ENCODE results near the gene HMX3. TPM values are rescaled to one million over a fixed set of nuclear protein-coding genes. Genes with fewer than 3 reads are reported as not detected.

HMX3 gene
- total and polyA plus RNA-seq, 2 of the 8 experiments (the other 6 are each of a cell fraction or from before 2014, with no cell fraction given), result 0.05 TPM; not detected in 1

GRCh38 chr10:123158682-123159081 is 22.9 kb downstream of the HMX3 start:
- Histone ChIP-seq H2BK15ac (ENCODE audit: low read length) (no peak overlapping the region), H3K79me1 (ENCODE audit: low read depth, low read length) (peaks cover 11% of the 10 kb centered on the region), H2AK5ac (ENCODE audit: low read depth, low read length) (no peak overlapping the region), H3K9me3 (ENCODE audit: insufficient read depth in 2 of 2, low read depth in 1 of 2, low read length in 1 of 2) (no peaks in the 10 kb centered on the region), H3K23me2 (ENCODE audit: low read depth, low read length) (peaks cover 9% of the 10 kb centered on the region; the same call in 1 of the 2 replicates), H2BK5ac (ENCODE audit: low read depth, low read length) (no peak overlapping the region), H2AFZ (ENCODE audit: low read length) (no peak overlapping the region), H2BK120ac (replicated peaks; ENCODE audit: low read depth, low read length) (no peak overlapping the region), H3K14ac (ENCODE audit: insufficient read length) (no peak overlapping the region), H3K36me3 (ENCODE audit: control insufficient read depth in 2 of 4, insufficient read depth in 4 of 4, low read length in 3 of 4) (peaks cover 18 to 82% (median 48%) of the 10 kb centered on the region in 4 experiments), H4K5ac (ENCODE audit: insufficient read length, low read depth, low read length) (no peak overlapping the region), H3K27me3 (replicated peaks in 1 of 4; ENCODE audit: control insufficient read depth in 3 of 4, extremely low read depth in 1 of 4, insufficient read depth in 3 of 4, low read length in 3 of 4) (no peaks in the 10 kb centered on the region), H3K23ac (ENCODE audit: insufficient read length) (no peak overlapping the region), H2BK12ac (ENCODE audit: low read depth, low read length) (no peak overlapping the region), H3K4me2 (ENCODE audit: insufficient read depth in 1 of 2, low read depth in 2 of 2, low read length in 2 of 2) (no peak overlapping the region), H4K91ac (replicated peaks; ENCODE audit: insufficient read length, low read length) (no peak overlapping the region), H3K27ac (ENCODE audit: low read depth, low read length) (no peak overlapping the region), H3K79me2 (ENCODE audit: control insufficient read depth in 1 of 2, insufficient read depth in 2 of 2, low read length in 2 of 2) (peaks cover 16 to 88% of the 10 kb centered on the region in 2 experiments), H4K20me1 (replicated peaks in 1 of 2; ENCODE audit: control insufficient read depth in 1 of 2, insufficient read depth in 2 of 2, low read length in 2 of 2) (peaks cover 12 to 26% of the 10 kb centered on the region in 2 experiments), H4K8ac (ENCODE audit: extremely low read depth, insufficient read depth, low read length) (no peak overlapping the region), H3K56ac (replicated peaks; ENCODE audit: insufficient read length, low read depth, low read length) (no peak overlapping the region), H3K4me1 (replicated peaks in 1 of 4; ENCODE audit: control insufficient read depth in 3 of 4, insufficient read depth in 4 of 4, low read length in 3 of 4) (peaks cover 0 to 2% (median 0%) of the 10 kb centered on the region in 4 experiments; a peak in 1 of 7 replicates), H3K9ac (replicated peaks in 1 of 4; ENCODE audit: extremely low read depth in 1 of 4, low read depth in 3 of 4, low read length in 3 of 4) (no peak overlapping the region), H2BK20ac (ENCODE audit: low read length) (no peak overlapping the region), H3K4ac (replicated peaks; ENCODE audit: insufficient read length, low read depth, low read length) (no peak overlapping the region), H3K18ac (ENCODE audit: extremely low read depth, low read length) (no peak overlapping the region), H3K4me3 (ENCODE audit: extremely low read depth in 1 of 4, insufficient read depth in 2 of 4, low read depth in 3 of 4, low read length in 4 of 4) (no peak overlapping the region)
- TF ChIP-seq POU5F1 (IDR thresholded peaks at IDR 0.05; ENCODE audit: low read depth, low read length), result no peak
- TF ChIP-seq HDAC6 (IDR thresholded peaks at IDR 0.05; ENCODE audit: low read depth, low read length), result no peak
- TF ChIP-seq ATF3 (IDR thresholded peaks at IDR 0.05; ENCODE audit: insufficient read depth, low read depth, low read length), result no peak
- TF ChIP-seq JUN (IDR thresholded peaks at IDR 0.05; ENCODE audit: low read depth, low read length), result no peak
- TF ChIP-seq TCF12 (IDR thresholded peaks at IDR 0.05; ENCODE audit: low read depth, low read length), result no peak
- no peak for TF ChIP-seq BCL11A (IDR thresholded peaks at IDR 0.05; ENCODE audit: low read depth in 2 of 2, low read length in 2 of 2)
- TF ChIP-seq GTF2F1 (IDR thresholded peaks at IDR 0.05; ENCODE audit: borderline replicate concordance, low read depth, low read length), result no peak
- TF ChIP-seq ZNF274 (IDR thresholded peaks at IDR 0.05; ENCODE audit: borderline replicate concordance, extremely low read depth, low read length), result no peak
- TF ChIP-seq SUZ12 (IDR thresholded peaks at IDR 0.05; ENCODE audit: low read length), result no peak
- ChIA-PET POLR2A (ENCODE audit: partially characterized antibody) (interaction anchor here (0.8 to 1.3 kb wide), 2 partner anchors 10 to 14 kb away, joined by 3 to 4 read pairs; no protein-coding TSS in a partner anchor), CTCF (ENCODE audit: partially characterized antibody) (interaction anchor here (1.0 to 1.5 kb wide), 3 partner anchors 66 to 115 kb away, joined by 3 to 5 read pairs (median 4); no protein-coding TSS in a partner anchor)
- 100% methylated on average over 1 of the region's 1 CpG; no CpG with 5 or more reads in 1 of the 2 experiments for WGBS, 2 experiments (ENCODE audit: extremely low coverage in 1 of 2, insufficient coverage in 1 of 2, insufficient read length in 1 of 2, insufficient replicate concordance in 2 of 2, low coverage in 1 of 2, low lambda C conversion rate in 2 of 2, missing lambda C conversion rate in 1 of 2)
- no peak for DNase-seq (ENCODE audit: low read depth in 1 of 2, low spot score in 2 of 2)
- no peak for FAIRE-seq
